Esophagus squamous epithelium (tissue), 5 donors: ENCODE measurements around the gene GSC2. TPM values are rescaled to one million over a fixed set of nuclear protein-coding genes. Genes with fewer than 3 reads are reported as not detected.

ENCODE experiments used
- DNase-seq: peaks from one replicate; lab custom pipeline; 2025; lab: John Stamatoyannopoulos, UW
- H3K27ac ChIP-seq, 4 donors: fragments of 200-600 bp; sonication (generic); one replicate each; pipeline ENCODE4 v1.5.1; 2016 to 2019; ENCODE audit warnings: mild to moderate bottlenecking in 1 of 4
- H3K27me3 ChIP-seq, 4 donors: fragments of 200-600 bp; sonication (generic); 1 replicate in 3 of 4; 2 replicates in 1 of 4; pipeline versions ENCODE4 v1.5.1 to v1.6.0; 2017 to 2021; ENCODE audit warnings: antibody characterized with exemption in 1 of 4
- H3K36me3 ChIP-seq, 3 donors: fragments of 200-600 bp; sonication (generic); one replicate each; pipeline ENCODE4 v1.5.1; 2016 to 2019
- H3K4me1 ChIP-seq, 3 donors: fragments of 200-600 bp; sonication (generic); one replicate each; pipeline ENCODE4 v1.5.1; 2017 to 2019
- H3K4me3 ChIP-seq, 4 donors: fragments of 200-600 bp; sonication (generic); 1 replicate in 3 of 4; 2 replicates in 1 of 4; pipeline ENCODE4 v1.5.1; 2016 to 2019; ENCODE audit warnings: mild to moderate bottlenecking in 2 of 4, moderate library complexity in 1 of 4
- H3K9me3 ChIP-seq, 3 donors: fragments of 200-600 bp; sonication (generic); one replicate each; pipeline ENCODE4 v1.5.1; 2016 to 2019
- CTCF ChIP-seq, 6 experiments: fragments of 450-650 bp in 4 of 6; fragments of 200-600 bp in 2 of 6; sonication (generic) in 2 of 6; IDR thresholded peaks; one replicate each; pipeline ENCODE4 v1.5.1; 2016 to 2019; ENCODE audit warnings: antibody characterized with exemption in 6 of 6, mild to moderate bottlenecking in 4 of 6, moderate library complexity in 4 of 6
- POLR2A ChIP-seq, 4 donors: fragments of 450-650 bp; IDR thresholded peaks; one replicate each; pipeline ENCODE4 v1.6.1; 2017; ENCODE audit warnings: antibody characterized with exemption in 4 of 4, mild to moderate bottlenecking in 4 of 4, moderate library complexity in 3 of 4
- WGBS, 2 donors: methylation state at CpG; one replicate each; pipeline ENCODE4 v1.1.5; 2018; 5-methylcytosine and 5-hydroxymethylcytosine counted together
- intact Hi-C: fragments of 100-400 bp; cut with DNase I; formaldehyde crosslinking; loops from one replicate; pipeline ENCODE4 v1.15.0; 2022
- total RNA-seq, 4 donors: library from RNA; depleted of rRNA; stranded (reverse); fragments of >200 nt; gene quantifications; one replicate each; pipeline ENCODE4 v1.1.0, GENCODE V29; 2016
- donor health status: DM: yes; HTN: yes; CAD: no.

GSC2 gene
- total RNA-seq, 4 donors from 2014 or later, result not detected

GRCh38 chr22:19146215-19146968, 3.7 kb downstream of the GSC2 start:
- WGBS, 2 donors, result 74 to 85% methylated on average over 7 to 9 of the region's 11 CpGs
- intact Hi-C loops, result no loop called here
- Histone ChIP-seq H3K27me3 (peaks cover 7 to 45% (median 20%) of the 10 kb centered on the region in 4 donors), H3K9me3 (peaks cover 0 to 2% (median 0%) of the 10 kb centered on the region in 3 donors), H3K36me3 (peaks cover 0 to 15% (median 13%) of the 10 kb centered on the region in 3 donors), H3K27ac (no peak overlapping the region), H3K4me3 (no peak overlapping the region), H3K4me1 (peaks cover 18 to 42% (median 25%) of the 10 kb centered on the region in 3 donors)
- DNase-seq, result no peak
- TF ChIP-seq POLR2A (IDR thresholded peaks at IDR 0.05), result no peak
- TF ChIP-seq CTCF (IDR thresholded peaks at IDR 0.05), result no peak

GRCh38 chr22:19143967-19144400, 6.1 kb downstream of the GSC2 start:
- peak overlapping the region; percentile 82 to 89 (median 85) for H3K27ac ChIP-seq
- intact Hi-C loops, result no loop called here
- no peak for DNase-seq
- H3K4me3 ChIP-seq, result peak overlapping the region; percentile 78 to 90 (median 82)
- no peak for TF ChIP-seq CTCF (IDR thresholded peaks at IDR 0.05)
- TF ChIP-seq POLR2A (IDR thresholded peaks at IDR 0.05), result no peak
- WGBS, 2 donors, result 3 to 7% methylated on average over 14 of the region's 17 CpGs
- H3K36me3 ChIP-seq, result peaks cover 15 to 39% (median 32%) of the 10 kb centered on the region in 3 donors
- H3K9me3 ChIP-seq, result no peaks in the 10 kb centered on the region
- peaks cover 8 to 24% (median 12%) of the 10 kb centered on the region in 3 donors for H3K4me1 ChIP-seq
- H3K27me3 ChIP-seq, result peaks cover 0 to 21% (median 5%) of the 10 kb centered on the region in 4 donors

GRCh38 chr22:19143212-19143611, 6.9 kb downstream of the GSC2 start:
- TF ChIP-seq POLR2A (IDR thresholded peaks at IDR 0.05) (no peak), CTCF (IDR thresholded peaks at IDR 0.05) (no peak)
- intact Hi-C loops, result no loop called here
- Histone ChIP-seq H3K27me3 (peaks cover 0 to 13% (median 0%) of the 10 kb centered on the region in 4 donors), H3K4me3 (peak overlapping the region in 2 of 4 donors; percentile 80 to 90), H3K36me3 (peaks cover 23 to 47% (median 39%) of the 10 kb centered on the region in 3 donors), H3K27ac (no peak overlapping the region), H3K9me3 (no peaks in the 10 kb centered on the region), H3K4me1 (peaks cover 7 to 21% (median 12%) of the 10 kb centered on the region in 3 donors)
- WGBS, 2 donors, result 88 to 89% methylated on average over 3 to 4 of the region's 5 CpGs
- DNase-seq, result no peak

- H3K4me3 ChIP-seq, result no peak overlapping the region
- WGBS, 2 donors, result 100% methylated on average over 2 to 6 of the region's 9 CpGs
- H3K27ac ChIP-seq, result no peak overlapping the region
- peaks cover 7 to 21% (median 12%) of the 10 kb centered on the region in 3 donors for H3K4me1 ChIP-seq
- H3K27me3 ChIP-seq, result peaks cover 0 to 5% (median 0%) of the 10 kb centered on the region in 4 donors
- peaks cover 29 to 55% (median 46%) of the 10 kb centered on the region in 3 donors for H3K36me3 ChIP-seq
- no peak for TF ChIP-seq CTCF (IDR thresholded peaks at IDR 0.05)
- TF ChIP-seq POLR2A (IDR thresholded peaks at IDR 0.05), result no peak
- no peak for DNase-seq
- intact Hi-C loops, result no loop called here
- H3K9me3 ChIP-seq, result no peaks in the 10 kb centered on the region
Measured at GRCh38 chr22:19142394-19142793, 7.7 kb downstream of the GSC2 start.

GRCh38 chr22:19139974-19140373, 10.1 kb downstream of the GSC2 start:
- Histone ChIP-seq H3K4me1 (peaks cover 7 to 20% (median 12%) of the 10 kb centered on the region in 3 donors), H3K27ac (no peak overlapping the region), H3K36me3 (peaks cover 37 to 79% (median 53%) of the 10 kb centered on the region in 3 donors), H3K4me3 (no peak overlapping the region), H3K9me3 (no peaks in the 10 kb centered on the region), H3K27me3 (no peaks in the 10 kb centered on the region)
- WGBS, 2 donors, result 43 to 66% methylated on average over 1 to 5 of the region's 5 CpGs
- DNase-seq, result no peak
- TF ChIP-seq POLR2A (IDR thresholded peaks at IDR 0.05) (no peak), CTCF (IDR thresholded peaks at IDR 0.05) (no peak)
- intact Hi-C loops, result no loop called here
